Fibroblast of skin of left biceps (primary cell): ENCODE measurements around the gene EFEMP2.
"Not testable (repeated sequence)": the region's sequence is repeated elsewhere in the genome, so short reads cannot be mapped to it uniquely, and the experiment has no call there.

Source experiments
- DNase-seq, 2 experiments: peaks; one replicate each; pipeline ENCODE4 v3.0.0-alpha.2; 2013; ENCODE audit warnings: low read depth in 2 of 2

EFEMP2 gene

GRCh38 chr11:65854852-65855837 lies 17.5 kb downstream of the EFEMP2 start:
- no peak for DNase-seq

- no peak for DNase-seq
These were observed 18.4 kb downstream of the EFEMP2 start for GRCh38 chr11:65854161-65854592.

- DNase-seq, result no peak
These were observed 19.2 kb downstream of the EFEMP2 start for GRCh38 chr11:65853246-65853979.

- no peak for DNase-seq
These were observed 19.9 kb downstream of the EFEMP2 start for GRCh38 chr11:65852508-65853245.

- DNase-seq, result no peak
These were observed 20.6 kb downstream of the EFEMP2 start for GRCh38 chr11:65851811-65852507.

GRCh38 chr11:65851083-65851579 lies 21.5 kb downstream of the EFEMP2 start:
- no peak for DNase-seq

- no peak for DNase-seq
These were observed 22.1 kb downstream of the EFEMP2 start for GRCh38 chr11:65850217-65851082.

- no peak for DNase-seq
These were observed 22.8 kb downstream of the EFEMP2 start for GRCh38 chr11:65849771-65850216.

GRCh38 chr11:65849366-65849765 lies 23.2 kb downstream of the EFEMP2 start:
- DNase-seq, result no peak

- not testable (repeated sequence) for DNase-seq
These were observed 23.9 kb downstream of the EFEMP2 start for GRCh38 chr11:65848693-65849092.

GRCh38 chr11:65847746-65848145 lies 24.9 kb downstream of the EFEMP2 start:
- no peak for DNase-seq

GRCh38 chr11:65844231-65844872 lies 28.2 kb downstream of the EFEMP2 start:
- no peak for DNase-seq

GRCh38 chr11:65843811-65844210 lies 28.8 kb downstream of the EFEMP2 start:
- DNase-seq, result no peak

GRCh38 chr11:65842144-65842543 lies 30.5 kb downstream of the EFEMP2 start:
- DNase-seq, result no peak

GRCh38 chr11:65834202-65834601 lies 38.4 kb downstream of the EFEMP2 start:
- DNase-seq, result no peak

GRCh38 chr11:65833297-65834030 lies 39.1 kb downstream of the EFEMP2 start, which contains the start of gene SNX32:
SNX32 (plus strand) TSS chr11:65833963; CDS start chr11:65834066, 103 bp downstream.
- DNase-seq, result peak; percentile 74 to 76

GRCh38 chr11:65832231-65832630 lies 40.4 kb downstream of the EFEMP2 start:
- DNase-seq, result not testable (repeated sequence)

GRCh38 chr11:65829459-65829858 lies 43.1 kb downstream of the EFEMP2 start:
- no peak for DNase-seq
